ENCODE data around the gene UBE2L3. TPM values are rescaled to one million over a fixed set of nuclear protein-coding genes. Genes with fewer than 3 reads are reported as not detected.

The UBE2L3 gene
- total and polyA plus RNA-seq, 2 of the 13 experiments (the other 11 are each of a cell fraction or from before 2014, with no cell fraction given): 30.2 to 58.1 TPM

DNA sequence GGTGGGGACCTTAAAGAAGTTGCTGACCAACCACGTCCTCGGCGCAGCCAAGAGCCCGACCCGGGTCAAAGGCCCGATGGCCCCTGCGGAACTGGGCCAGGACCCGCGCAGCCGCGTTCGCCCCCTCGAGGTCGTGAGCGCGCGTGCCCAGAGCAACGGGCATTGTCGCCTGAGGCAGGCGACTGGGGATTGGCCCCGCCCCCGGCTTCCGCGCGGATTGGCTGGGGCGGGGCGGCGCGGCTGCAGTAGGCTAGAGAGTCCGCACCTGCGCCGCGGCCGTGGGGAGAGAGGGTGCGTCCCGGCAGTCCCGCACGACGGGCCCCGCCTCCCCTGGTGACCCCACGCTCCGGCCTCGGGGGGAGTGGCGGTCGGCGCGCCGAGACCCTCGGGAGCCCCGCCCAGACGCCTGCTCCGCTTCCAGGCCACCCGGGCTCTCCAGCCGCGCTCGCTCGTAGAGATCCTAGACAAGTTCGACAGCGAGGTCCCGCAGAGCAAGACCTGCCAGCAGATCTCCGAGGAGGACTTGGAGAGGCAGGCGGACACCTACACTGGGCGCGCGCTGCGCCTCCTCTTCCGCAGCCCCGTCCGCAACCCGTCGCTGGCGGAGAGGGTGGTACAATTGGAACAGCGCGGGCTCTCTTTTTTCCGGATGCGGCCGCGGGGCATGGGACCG lies 90.0 kb downstream of the UBE2L3 start (continued):
- no peak for TF ChIP-seq ZNF552 (CRISPR knock-in tag; IDR thresholded peaks at IDR 0.05; ENCODE audit: borderline replicate concordance)
- TF ChIP-seq KLF16 (CRISPR knock-in tag; IDR thresholded peaks at IDR 0.05): peak in 1 of 2 experiments; percentile 39; a peak in 1 of 4 replicates
- TF ChIP-seq ZFP82 (CRISPR knock-in tag; IDR thresholded peaks at IDR 0.05; ENCODE audit: borderline replicate concordance): 0 out of 2 replicates have a peak, but pooled peaks have one; percentile 72
- no peak for TF ChIP-seq SNAI1 (CRISPR knock-in tag; IDR thresholded peaks at IDR 0.05; ENCODE audit: borderline replicate concordance)
- TF ChIP-seq, protein P1, sequence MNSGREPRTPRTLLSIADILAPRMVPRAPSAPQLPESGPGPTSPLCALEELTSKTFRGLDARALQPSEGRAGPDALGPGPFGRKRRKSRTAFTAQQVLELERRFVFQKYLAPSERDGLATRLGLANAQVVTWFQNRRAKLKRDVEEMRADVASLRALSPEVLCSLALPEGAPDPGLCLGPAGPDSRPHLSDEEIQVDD (CRISPR knock-in tag; IDR thresholded peaks at IDR 0.05; ENCODE audit: borderline replicate concordance): peak; percentile 84; the same call in 1 of the 2 replicates
- peak; percentile 71; the same call in 1 of the 2 replicates for TF ChIP-seq RFXAP (CRISPR knock-in tag; IDR thresholded peaks at IDR 0.05; ENCODE audit: borderline replicate concordance)
- TF ChIP-seq ZNF784 (CRISPR knock-in tag; IDR thresholded peaks at IDR 0.05; ENCODE audit: borderline replicate concordance): no peak
- TF ChIP-seq ETV6 (CRISPR knock-in tag; conservative IDR thresholded peaks at IDR 0.05): no peak
- no peak; the same call in 1 of the 2 replicates for TF ChIP-seq E2F5 (CRISPR knock-in tag; conservative IDR thresholded peaks at IDR 0.05)
- TF ChIP-seq TAF1 (CRISPR knock-in tag; IDR thresholded peaks at IDR 0.05): peak; percentile 53; the same call in 1 of the 2 replicates
- no peak for TF ChIP-seq ETV5 (CRISPR knock-in tag; IDR thresholded peaks at IDR 0.05; ENCODE audit: borderline replicate concordance)
- no peak for TF ChIP-seq ZNF598 (CRISPR knock-in tag; IDR thresholded peaks at IDR 0.05; ENCODE audit: borderline replicate concordance)
- TF ChIP-seq, protein P2, sequence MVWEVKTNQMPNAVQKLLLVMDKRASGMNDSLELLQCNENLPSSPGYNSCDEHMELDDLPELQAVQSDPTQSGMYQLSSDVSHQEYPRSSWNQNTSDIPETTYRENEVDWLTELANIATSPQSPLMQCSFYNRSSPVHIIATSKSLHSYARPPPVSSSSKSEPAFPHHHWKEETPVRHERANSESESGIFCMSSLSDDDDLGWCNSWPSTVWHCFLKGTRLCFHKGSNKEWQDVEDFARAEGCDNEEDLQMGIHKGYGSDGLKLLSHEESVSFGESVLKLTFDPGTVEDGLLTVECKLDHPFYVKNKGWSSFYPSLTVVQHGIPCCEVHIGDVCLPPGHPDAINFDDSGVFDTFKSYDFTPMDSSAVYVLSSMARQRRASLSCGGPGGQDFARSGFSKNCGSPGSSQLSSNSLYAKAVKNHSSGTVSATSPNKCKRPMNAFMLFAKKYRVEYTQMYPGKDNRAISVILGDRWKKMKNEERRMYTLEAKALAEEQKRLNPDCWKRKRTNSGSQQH (CRISPR knock-in tag; IDR thresholded peaks at IDR 0.05; ENCODE audit: low read depth): no peak
- no peak for TF ChIP-seq MIER3 (CRISPR knock-in tag; IDR thresholded peaks at IDR 0.05; ENCODE audit: borderline replicate concordance)
- TF ChIP-seq ZNF749 (CRISPR knock-in tag; IDR thresholded peaks at IDR 0.05; ENCODE audit: borderline replicate concordance): no peak
- TF ChIP-seq PHF5A (CRISPR knock-in tag; IDR thresholded peaks at IDR 0.05; ENCODE audit: low read depth, unreplicated experiment): no peak
- TF ChIP-seq ZNF33A (CRISPR knock-in tag; IDR thresholded peaks at IDR 0.05; ENCODE audit: borderline replicate concordance): no peak
- no peak for TF ChIP-seq CCAR2 (optimal IDR thresholded peaks at IDR 0.05; ENCODE audit: low read depth, low read length)
- no peak for TF ChIP-seq DR1 (CRISPR knock-in tag; IDR thresholded peaks at IDR 0.05)
- TF ChIP-seq EHMT2 (IDR thresholded peaks at IDR 0.05; ENCODE audit: borderline replicate concordance, low read depth, low read length): no peak
- TF ChIP-seq ZC3H13 (CRISPR knock-in tag; IDR thresholded peaks at IDR 0.05): no peak
- no peak for TF ChIP-seq ZNF230 (CRISPR knock-in tag; IDR thresholded peaks at IDR 0.05)
- TF ChIP-seq ZNF335 (CRISPR knock-in tag; IDR thresholded peaks at IDR 0.05): no peak
- TF ChIP-seq ZNF709 (CRISPR knock-in tag; IDR thresholded peaks at IDR 0.05): peak; percentile 92
